ENCODE results near the gene LRRC28.
A peak's percentile ranks its signal among the peaks of the same experiment; 100 is the strongest.

LRRC28 gene

DNA sequence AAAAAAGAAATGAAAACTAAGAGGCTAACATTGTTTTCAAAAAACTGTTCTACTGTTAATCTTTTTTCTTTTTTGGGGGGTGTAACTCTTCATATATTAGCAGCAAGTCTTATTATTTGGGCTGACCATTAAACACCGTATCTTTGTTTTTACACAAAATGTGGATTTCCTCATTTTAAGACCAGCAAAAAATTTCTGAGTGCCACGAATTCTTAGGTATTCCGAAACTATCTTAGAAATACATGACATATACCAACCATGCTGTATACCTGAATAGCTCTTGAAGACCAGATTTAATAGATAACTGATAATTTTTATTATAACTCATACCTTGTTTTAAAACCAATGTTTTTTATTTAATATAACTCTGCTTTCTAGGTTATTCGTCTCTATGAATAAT is 1.3 kb upstream of the LRRC28 start:
- DNase-seq: no peak

DNA sequence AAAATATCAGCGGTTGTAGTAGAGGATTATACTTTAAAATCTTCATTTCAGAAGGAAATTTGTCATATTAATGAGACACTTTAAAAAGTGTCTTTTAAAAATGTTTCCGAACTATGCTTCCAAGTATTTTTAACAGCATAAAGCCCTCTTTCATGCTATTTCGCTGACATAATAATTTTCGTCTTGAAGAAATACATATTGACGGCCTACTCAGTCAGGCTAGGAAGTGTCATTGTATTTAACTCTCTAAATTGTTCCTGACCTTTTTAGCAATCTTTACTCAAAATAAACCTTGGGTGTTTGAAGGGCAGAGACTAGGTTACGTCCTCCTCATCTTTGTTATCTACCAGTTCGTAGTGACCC is 806 bp upstream of the LRRC28 start:
- DNase-seq: no peak

DNA sequence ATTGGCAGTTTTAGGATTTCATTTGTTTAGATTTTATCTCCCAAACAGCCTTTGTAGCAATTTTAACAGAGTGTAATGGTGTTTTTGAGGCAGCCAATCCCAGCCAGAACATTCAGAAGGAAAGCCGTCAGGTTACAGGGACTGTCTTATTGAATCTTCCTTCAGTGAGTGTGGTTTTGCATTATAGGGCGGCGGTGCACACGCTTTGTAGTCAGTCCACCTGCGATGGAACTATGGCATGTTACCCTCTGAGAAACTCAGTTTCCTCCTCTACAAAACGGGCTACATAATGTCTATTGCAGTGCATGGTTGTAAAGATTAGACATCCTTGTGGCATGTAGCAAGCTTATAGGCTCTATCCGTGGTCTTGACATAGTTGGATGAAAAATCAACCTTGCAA is 1.0 kb downstream of the LRRC28 start:
- no peak for DNase-seq

DNA sequence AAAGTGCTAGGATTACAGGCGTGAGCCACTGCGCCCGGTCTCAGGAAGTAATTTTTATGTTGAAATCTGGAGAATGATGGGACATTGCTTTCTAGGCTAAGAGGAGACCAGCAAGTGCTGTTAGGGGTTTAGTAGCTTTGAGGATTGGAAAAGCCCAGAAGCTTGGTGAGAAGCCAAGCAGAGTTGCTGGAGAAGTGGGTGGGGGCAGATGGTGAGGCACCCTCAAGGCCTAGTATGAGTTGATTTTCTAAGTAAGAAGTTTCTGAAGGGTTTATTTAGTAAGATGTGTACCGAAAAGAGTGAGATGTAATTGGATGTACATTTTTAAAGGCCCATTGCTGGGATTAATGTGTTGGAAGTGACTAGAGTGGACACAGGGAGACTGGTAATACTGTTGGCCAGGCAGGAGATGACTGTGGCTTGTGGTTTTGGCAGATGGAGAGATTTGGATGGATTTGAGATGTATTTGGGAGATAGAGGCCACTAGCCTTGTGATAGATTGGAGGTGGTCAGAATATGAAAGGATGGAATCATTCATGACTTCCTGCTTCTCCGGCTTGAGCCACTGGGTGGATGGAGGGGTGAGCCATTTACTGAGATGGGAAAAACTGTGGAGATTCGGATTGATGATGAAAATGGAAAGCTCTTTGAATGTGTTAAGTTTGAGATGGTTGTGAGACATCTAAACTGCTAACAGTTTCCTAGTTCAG is 2.3 kb downstream of the LRRC28 start:
- no peak for DNase-seq

DNA sequence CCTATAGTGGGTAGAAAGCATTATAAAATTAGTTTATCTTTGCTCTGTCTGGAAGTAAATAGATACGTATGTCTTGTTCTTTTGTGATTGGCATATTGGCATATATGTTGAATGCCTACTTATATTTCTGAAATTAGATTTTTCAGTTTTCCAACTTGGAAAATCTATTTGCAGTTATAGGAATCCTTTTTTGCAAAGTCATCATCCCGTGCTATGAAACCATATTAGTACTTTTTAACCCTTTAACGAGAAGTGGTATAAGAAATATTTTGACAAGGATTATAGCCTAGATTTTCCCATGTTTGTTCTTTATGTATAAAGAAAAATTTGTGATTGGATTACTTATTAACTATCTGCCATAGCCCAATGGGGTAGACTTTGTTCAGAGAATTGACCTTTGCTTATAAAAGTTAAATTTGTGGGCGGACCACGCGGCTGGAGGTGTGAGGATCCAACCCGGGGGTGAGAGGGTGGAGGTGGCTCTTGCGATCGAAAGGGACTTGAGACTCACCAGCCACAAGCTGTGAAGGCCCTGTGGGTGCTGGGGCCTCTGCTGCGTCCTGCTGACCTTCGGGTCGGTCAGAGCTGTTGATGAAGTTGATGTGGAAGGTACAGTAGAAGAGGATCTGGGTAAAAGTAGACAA is 5.9 kb downstream of the LRRC28 start:
- no peak for DNase-seq

- no peak for DNase-seq
Observed at GRCh38 chr15:99264125-99264524, 12.8 kb downstream of the LRRC28 start.

GRCh38 chr15:99265541-99266070 is 14.3 kb downstream of the LRRC28 start:
- no peak for DNase-seq

- DNase-seq: no peak
Observed at GRCh38 chr15:99267957-99268356, 16.7 kb downstream of the LRRC28 start.

- DNase-seq: no peak
Observed at GRCh38 chr15:99268431-99268830, 17.1 kb downstream of the LRRC28 start.

GRCh38 chr15:99273801-99274200 is 22.5 kb downstream of the LRRC28 start:
- DNase-seq: no peak

- no peak for DNase-seq
Observed at GRCh38 chr15:99275061-99275460, 23.8 kb downstream of the LRRC28 start.

DNA sequence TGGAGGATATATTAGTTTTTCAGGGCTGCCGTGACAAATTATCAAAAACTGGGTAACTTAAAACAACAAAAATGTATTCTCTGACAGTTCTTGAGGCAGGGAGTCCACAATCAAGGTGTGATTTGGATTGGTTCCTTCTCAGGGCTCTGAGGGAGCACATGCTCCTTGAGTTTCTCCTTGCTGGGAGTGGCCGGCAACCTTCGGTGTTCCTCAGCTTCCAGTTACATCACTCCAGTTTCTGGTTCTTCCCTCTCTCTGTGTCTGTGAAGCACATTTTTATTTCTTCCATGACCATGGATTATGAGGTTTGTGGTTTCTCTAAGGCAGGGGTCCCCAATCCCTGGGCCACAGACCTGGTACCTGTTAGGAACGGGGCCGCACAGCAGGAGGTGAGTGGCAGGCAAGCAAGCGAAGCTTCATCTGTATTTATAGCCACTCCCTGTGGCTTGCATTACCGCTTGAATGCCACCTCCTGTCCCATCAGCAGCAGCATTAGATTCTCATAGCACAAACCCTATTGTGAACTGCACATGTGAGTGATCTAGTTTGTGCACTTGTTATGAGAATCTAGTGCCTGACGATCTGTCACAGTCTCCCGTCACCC is 24.3 kb downstream of the LRRC28 start:
- DNase-seq: no peak

- DNase-seq: no peak
Observed at GRCh38 chr15:99279290-99279689, 28.0 kb downstream of the LRRC28 start.

DNA sequence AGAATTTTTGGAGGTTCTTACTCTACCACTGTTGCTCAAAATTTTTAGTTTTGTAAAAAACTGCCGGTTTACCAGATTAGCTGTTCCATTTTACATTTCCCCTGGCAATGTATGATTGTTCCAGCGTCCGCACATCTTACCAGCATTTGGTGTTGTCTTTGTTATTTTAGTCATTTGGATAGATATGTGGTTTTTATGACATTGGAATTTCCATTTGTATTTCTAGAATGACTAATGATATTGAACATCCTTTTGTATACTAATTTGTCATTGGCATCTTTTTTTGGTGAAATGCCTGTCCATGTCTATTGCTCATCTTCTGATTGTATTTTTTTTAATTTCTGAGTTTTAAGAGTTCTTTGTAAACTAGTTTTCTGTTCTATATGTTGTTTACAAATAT is 28.5 kb downstream of the LRRC28 start:
- DNase-seq: no peak

- DNase-seq: no peak
Observed at GRCh38 chr15:99282121-99282520, 30.8 kb downstream of the LRRC28 start.

DNA sequence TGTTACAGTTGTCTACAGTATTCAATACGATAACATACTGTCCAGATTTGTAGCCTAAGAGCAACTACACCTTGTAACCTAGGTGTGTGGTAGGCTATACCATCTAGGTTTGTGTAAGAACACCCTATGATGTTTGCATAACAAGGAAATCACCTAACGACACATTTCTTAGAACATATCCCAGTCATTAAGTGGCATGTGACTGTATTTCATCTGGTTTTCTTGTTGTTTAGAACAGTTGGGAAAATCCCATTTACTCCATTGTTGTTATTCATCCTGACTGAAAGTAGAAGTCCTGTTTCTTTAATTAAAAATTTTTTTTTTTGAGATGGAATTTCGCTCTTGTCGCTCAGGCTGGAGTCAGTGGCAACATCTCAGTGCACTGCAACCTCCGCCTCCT is 31.3 kb downstream of the LRRC28 start:
- no peak for DNase-seq

- no peak for DNase-seq
Observed at GRCh38 chr15:99283717-99284116, 32.4 kb downstream of the LRRC28 start.

DNA sequence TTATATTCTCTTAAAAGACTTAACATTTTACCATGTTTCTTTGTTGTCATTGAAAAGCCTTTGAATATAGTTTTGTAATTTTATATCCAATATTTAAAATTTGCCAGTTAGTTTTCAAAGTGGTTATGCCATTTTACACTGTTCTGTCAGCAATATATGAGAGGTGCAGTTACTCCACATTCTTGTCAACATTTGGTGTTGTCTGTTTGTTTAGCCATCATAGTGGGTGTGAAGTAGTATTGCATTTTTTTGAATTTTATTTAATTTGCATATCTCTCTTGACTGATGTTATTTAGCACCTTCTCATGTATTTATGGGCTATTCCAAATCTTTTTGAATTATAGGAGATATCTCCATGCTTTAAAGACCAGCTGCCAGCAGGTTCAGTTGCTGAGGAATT is 40.4 kb downstream of the LRRC28 start:
- DNase-seq: no peak

GRCh38 chr15:99295840-99296239 is 44.6 kb downstream of the LRRC28 start:
- DNase-seq: no peak

GRCh38 chr15:99296386-99296785 is 45.1 kb downstream of the LRRC28 start:
- DNase-seq: no peak

GRCh38 chr15:99303907-99304306 is 52.6 kb downstream of the LRRC28 start:
- no peak for DNase-seq

DNA sequence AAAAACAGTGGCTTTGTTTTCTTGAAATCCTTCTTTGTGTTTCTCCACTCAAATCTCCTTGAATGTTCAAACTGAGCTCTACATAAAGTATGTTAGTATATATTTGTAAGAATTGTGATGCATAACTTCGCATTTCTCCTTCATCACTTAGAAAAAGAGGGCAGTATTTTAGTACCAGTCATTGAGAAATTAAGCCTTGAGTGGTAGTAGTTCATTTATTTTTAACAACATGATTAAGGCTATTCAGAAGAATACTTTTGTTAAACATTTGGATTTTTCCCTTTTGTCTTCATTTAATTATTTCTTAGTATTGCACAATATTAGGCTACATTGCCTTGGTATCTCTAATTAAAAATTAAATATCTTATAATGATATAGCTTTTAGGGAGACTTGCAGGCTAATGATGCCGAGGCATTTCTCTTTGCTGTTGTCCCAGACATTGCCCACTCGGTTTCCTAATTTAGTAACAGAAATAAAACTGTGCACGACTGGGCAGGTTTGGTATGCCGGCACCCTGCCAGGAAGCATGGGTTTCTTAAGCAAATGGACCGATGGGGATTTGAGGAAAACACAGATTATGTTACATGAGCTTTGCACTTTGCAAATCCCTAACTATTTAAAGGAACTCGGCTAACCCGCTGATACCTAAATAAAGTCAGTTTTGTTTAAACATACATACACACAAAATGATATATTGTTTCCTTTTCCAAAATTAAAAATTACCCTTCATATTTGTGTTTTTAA is 54.7 kb downstream of the LRRC28 start:
- peak; percentile 1 for DNase-seq

DNA sequence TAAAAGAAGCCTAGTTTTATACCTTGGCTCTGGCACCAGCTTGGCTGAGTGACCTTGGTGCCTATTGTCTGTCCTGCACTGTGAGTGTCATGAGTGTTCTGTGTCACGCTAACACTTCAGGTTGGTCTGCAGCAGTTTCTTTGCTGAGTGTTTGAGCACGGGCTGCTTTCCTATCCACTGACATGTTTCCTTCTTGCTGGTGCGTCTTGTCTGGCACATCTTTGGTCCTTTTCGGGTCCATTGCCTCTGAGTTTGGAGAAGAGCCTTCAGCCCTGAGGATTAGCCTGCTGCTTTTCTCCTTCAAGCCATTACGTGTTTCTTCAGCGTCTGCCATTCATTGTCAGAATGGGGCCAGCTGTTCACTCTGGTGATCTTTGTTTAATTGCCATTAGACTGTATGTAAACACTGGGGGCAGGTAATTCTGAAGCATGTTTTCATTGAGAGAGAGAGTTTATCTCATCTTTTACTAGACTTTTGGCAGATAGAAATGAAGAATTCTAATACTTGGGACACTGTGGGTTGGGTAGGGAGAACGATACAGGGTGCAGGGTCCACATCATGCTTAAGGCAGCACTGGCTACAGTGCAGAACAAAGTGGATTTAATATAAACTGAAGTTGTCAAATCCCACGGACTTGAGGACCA is 55.5 kb downstream of the LRRC28 start:
- peak; percentile 14 for DNase-seq

Data from NCI-H2107 (cell line).